Gastrocnemius medialis (tissue), 4 donors: ENCODE measurements around the gene DCP1B.

ENCODE experiments used
- CTCF ChIP-seq, 5 experiments: fragments of 450-650 bp in 3 of 5; fragments of 200-600 bp in 2 of 5; sonication (generic) in 2 of 5; IDR thresholded peaks in 4 of 5; conservative IDR thresholded peaks in 1 of 5; 1 replicate in 4 of 5; 2 replicates in 1 of 5; pipeline ENCODE4 v1.5.1; 2016 to 2019; ENCODE audit warnings: antibody characterized with exemption in 5 of 5, mild to moderate bottlenecking in 3 of 5, moderate library complexity in 3 of 5
- POLR2A ChIP-seq, 2 donors: fragments of 450-650 bp; IDR thresholded peaks; one replicate each; pipeline ENCODE4 v1.6.1; 2017; ENCODE audit warnings: antibody characterized with exemption in 2 of 2, mild to moderate bottlenecking in 2 of 2, moderate library complexity in 2 of 2

GRCh38 chr12:1912580-1913376 is 91.5 kb downstream of the DCP1B start:
- no peak for TF ChIP-seq POLR2A (IDR thresholded peaks at IDR 0.05)
- no peak for TF ChIP-seq CTCF (IDR thresholded peaks at IDR 0.05 in 4 of 5, conservative IDR thresholded peaks at IDR 0.05 in 1 of 5)
